Astrocyte (in vitro differentiated cells and primary cell): ENCODE measurements around the gene FMN1. TPM values are rescaled to one million over a fixed set of nuclear protein-coding genes. Genes with fewer than 3 reads are reported as not detected.

Experiments used
- DNase-seq: peaks from one replicate; pipeline ENCODE4 v3.0.0-alpha.2; 2010; ENCODE audit warnings: low read depth
- FAIRE-seq: peaks from 2 replicates; lab custom pipeline; 2011; peaks lifted over from hg19 to GRCh38; lab: Jason Lieb, UNC
- H2AFZ ChIP-seq: 2 replicates; pipeline ENCODE4 v1.6.0; 2012; ENCODE audit warnings: low read depth, low read length, inconsistent platforms
- H3K27ac ChIP-seq: 2 replicates; pipeline ENCODE4 v1.5.1; 2011; ENCODE audit warnings: low read depth, low read length, inconsistent platforms
- H3K27me3 ChIP-seq: 2 replicates; pipeline ENCODE4 v1.6.0; 2011; ENCODE audit warnings: low read length, inconsistent platforms; ENCODE audit not compliant: insufficient read depth
- H3K36me3 ChIP-seq: 2 replicates; pipeline ENCODE4 v1.5.1; 2011; ENCODE audit warnings: low read length, inconsistent platforms; ENCODE audit not compliant: insufficient read depth
- H3K4me1 ChIP-seq: 2 replicates; pipeline ENCODE4 v1.5.1; 2011; ENCODE audit warnings: low read length, inconsistent platforms; ENCODE audit not compliant: insufficient read depth
- H3K4me2 ChIP-seq: 2 replicates; pipeline ENCODE4 v1.6.0; 2012; ENCODE audit warnings: low read length, inconsistent platforms
- H3K4me3 ChIP-seq: 2 replicates; pipeline ENCODE4 v1.5.1; 2011; ENCODE audit warnings: low read depth, mild to moderate bottlenecking, low read length, inconsistent platforms; ENCODE audit not compliant: insufficient read depth
- H3K79me2 ChIP-seq: 2 replicates; pipeline ENCODE4 v1.6.0; 2012; ENCODE audit warnings: mild to moderate bottlenecking, low read length, inconsistent platforms; ENCODE audit not compliant: insufficient read depth
- H3K9ac ChIP-seq: 2 replicates; pipeline ENCODE4 v1.6.0; 2012; ENCODE audit warnings: mild to moderate bottlenecking, low read length, inconsistent platforms
- H3K9me3 ChIP-seq: 2 replicates; pipeline ENCODE4 v1.5.1; 2012; ENCODE audit warnings: low read depth, mild to moderate bottlenecking, low read length, inconsistent platforms; ENCODE audit not compliant: insufficient read depth
- H4K20me1 ChIP-seq: 2 replicates; pipeline ENCODE4 v1.6.0; 2012; ENCODE audit warnings: low read length, inconsistent platforms; ENCODE audit not compliant: insufficient read depth
- H3K27ac Mint-ChIP-seq: one replicate; pipeline ENCODE4 v1.8.0; 2021; ENCODE audit warnings: mild to moderate bottlenecking, mixed read lengths; ENCODE audit not compliant: unreplicated experiment
- H3K27me3 Mint-ChIP-seq: one replicate; pipeline ENCODE4 v1.8.0; 2021; ENCODE audit warnings: low read depth, mixed read lengths; ENCODE audit not compliant: unreplicated experiment
- H3K36me3 Mint-ChIP-seq: one replicate; pipeline ENCODE4 v1.8.0; 2021; ENCODE audit warnings: low read depth, mixed read lengths; ENCODE audit not compliant: unreplicated experiment
- H3K4me1 Mint-ChIP-seq: one replicate; pipeline ENCODE4 v1.8.0; 2021; ENCODE audit warnings: low read depth, mixed read lengths; ENCODE audit not compliant: unreplicated experiment
- H3K4me3 Mint-ChIP-seq: one replicate; pipeline ENCODE4 v1.8.0; 2021; ENCODE audit warnings: mild to moderate bottlenecking, moderate library complexity, mixed read lengths; ENCODE audit not compliant: unreplicated experiment
- H3K9me3 Mint-ChIP-seq: one replicate; pipeline ENCODE4 v1.8.0; 2021; ENCODE audit warnings: mild to moderate bottlenecking, mixed read lengths; ENCODE audit not compliant: unreplicated experiment
- CTCF ChIP-seq: IDR thresholded peaks from 2 replicates; pipeline ENCODE4 v1.5.1; 2011; ENCODE audit warnings: low read depth, mild to moderate bottlenecking, inconsistent platforms, low read length, moderate library complexity; ENCODE audit not compliant: insufficient read depth
- EZH2 ChIP-seq: IDR thresholded peaks from 2 replicates; pipeline ENCODE4 v1.6.1; 2012; ENCODE audit warnings: mild to moderate bottlenecking, low read length, inconsistent platforms; ENCODE audit not compliant: insufficient read depth
- total RNA-seq: library from RNA; stranded (reverse); gene quantifications from 2 replicates; pipeline ENCODE4 v1.2.1, GENCODE V29; 2021

Gene FMN1
- total RNA-seq, 1 donor from 2014 or later: 5.3 TPM

- Histone ChIP-seq H3K79me2 (no peaks in the 10 kb centered on the region), H3K27me3 (no peaks in the 10 kb centered on the region), H3K9me3 (no peaks in the 10 kb centered on the region), H3K36me3 (no peaks in the 10 kb centered on the region), H3K4me3 (no peak overlapping the region), H3K27ac (no peak overlapping the region), H4K20me1 (no peaks in the 10 kb centered on the region), H3K4me1 (peaks cover 12% of the 10 kb centered on the region), H3K4me2 (no peak overlapping the region), H3K9ac (no peak overlapping the region), H2AFZ (no peak overlapping the region)
- DNase-seq: no peak
- Mint-ChIP-seq H3K4me1 (peaks cover 14% of the 10 kb centered on the region), H3K9me3 (peaks cover 8% of the 10 kb centered on the region), H3K27me3 (no peaks in the 10 kb centered on the region), H3K27ac (no peak overlapping the region), H3K36me3 (no peaks in the 10 kb centered on the region), H3K4me3 (no peak overlapping the region)
- TF ChIP-seq EZH2 (no peak), CTCF (no peak)
- no peak for FAIRE-seq
Observed at GRCh38 chr15:33108518-33108917, 86.0 kb downstream of the FMN1 start.

- H3K79me2 ChIP-seq: no peaks in the 10 kb centered on the region
- FAIRE-seq (no peak), DNase-seq (no peak)
- TF ChIP-seq EZH2 (no peak), CTCF (no peak)
- peaks cover 5% of the 10 kb centered on the region for H3K9me3 Mint-ChIP-seq
- no peak overlapping the region for H3K9ac ChIP-seq
- no peaks in the 10 kb centered on the region for H3K9me3 ChIP-seq
- no peak overlapping the region for H3K27ac ChIP-seq
- H3K4me2 ChIP-seq: no peak overlapping the region
- no peaks in the 10 kb centered on the region for H4K20me1 ChIP-seq
- H3K4me3 ChIP-seq: no peak overlapping the region
- no peaks in the 10 kb centered on the region for H3K36me3 Mint-ChIP-seq
- no peaks in the 10 kb centered on the region for H3K36me3 ChIP-seq
- H3K4me1 ChIP-seq: peaks cover 12% of the 10 kb centered on the region
- no peak overlapping the region for H3K4me3 Mint-ChIP-seq
- H3K27me3 Mint-ChIP-seq: no peaks in the 10 kb centered on the region
- H2AFZ ChIP-seq: no peak overlapping the region
- no peaks in the 10 kb centered on the region for H3K27me3 ChIP-seq
- peaks cover 14% of the 10 kb centered on the region for H3K4me1 Mint-ChIP-seq
- no peak overlapping the region for H3K27ac Mint-ChIP-seq
Observed at GRCh38 chr15:33107950-33108349, 86.6 kb downstream of the FMN1 start.

- H3K4me1 Mint-ChIP-seq: peaks cover 22% of the 10 kb centered on the region
- TF ChIP-seq EZH2: no peak
- TF ChIP-seq CTCF: no peak
- FAIRE-seq: peak; percentile 79
- peaks cover 8% of the 10 kb centered on the region for H3K4me1 ChIP-seq
- peak; percentile 81 for DNase-seq
- H3K27me3 ChIP-seq: no peaks in the 10 kb centered on the region
- H3K79me2 ChIP-seq: no peaks in the 10 kb centered on the region
- no peaks in the 10 kb centered on the region for H3K27me3 Mint-ChIP-seq
- H3K9me3 ChIP-seq: no peaks in the 10 kb centered on the region
- peak overlapping the region; percentile 38 for H3K4me2 ChIP-seq
- H3K27ac ChIP-seq: peak overlapping the region; percentile 34
- H3K27ac Mint-ChIP-seq: peak overlapping the region; percentile 75
- no peaks in the 10 kb centered on the region for H3K36me3 Mint-ChIP-seq
- H3K36me3 ChIP-seq: no peaks in the 10 kb centered on the region
- H2AFZ ChIP-seq: no peak overlapping the region
- peaks cover 5% of the 10 kb centered on the region for H3K9me3 Mint-ChIP-seq
- H3K9ac ChIP-seq: no peak overlapping the region
- H4K20me1 ChIP-seq: no peaks in the 10 kb centered on the region
- H3K4me3 Mint-ChIP-seq: no peak overlapping the region
- no peak overlapping the region for H3K4me3 ChIP-seq
Observed at GRCh38 chr15:33104212-33104611, 90.3 kb downstream of the FMN1 start.
